Neural crest cell (in vitro differentiated cells): ENCODE measurements around the gene ANKRD63. TPM values are rescaled to one million over a fixed set of nuclear protein-coding genes. Genes with fewer than 3 reads are reported as not detected.

Experiments used
- DNase-seq: peaks from one replicate; pipeline ENCODE4 v3.0.0; 2021; ENCODE audit warnings: low read depth, mixed read lengths, low spot score
- H3K27ac Mint-ChIP-seq: one replicate; pipeline ENCODE4 v1.8.0; 2021; ENCODE audit warnings: mild to moderate bottlenecking, mixed read lengths; ENCODE audit not compliant: unreplicated experiment
- H3K27me3 Mint-ChIP-seq: 2 replicates; pipeline ENCODE4 v1.8.0; 2021; ENCODE audit warnings: low read depth, mild to moderate bottlenecking, mixed read lengths
- H3K36me3 Mint-ChIP-seq: 2 replicates; pipeline ENCODE4 v1.8.0; 2021; ENCODE audit warnings: low read depth, mild to moderate bottlenecking, mixed read lengths
- H3K4me1 Mint-ChIP-seq: 2 replicates; pipeline ENCODE4 v1.8.0; 2021; ENCODE audit warnings: mixed read lengths
- H3K4me3 Mint-ChIP-seq: one replicate; pipeline ENCODE4 v1.8.0; 2021; ENCODE audit warnings: mild to moderate bottlenecking, mixed read lengths
- H3K9me3 Mint-ChIP-seq: 2 replicates; pipeline ENCODE4 v1.8.0; 2021; ENCODE audit warnings: mixed read lengths
- CTCF ChIP-seq: fragments of 200-600 bp; sonication (generic); conservative IDR thresholded peaks from 2 replicates; pipeline ENCODE4 v1.5.0; 2021; ENCODE audit warnings: antibody characterized with exemption, mild to moderate bottlenecking
- total RNA-seq: library from RNA; stranded (reverse); gene quantifications from 2 replicates; pipeline ENCODE4 v1.2.1, GENCODE V29; 2021

ANKRD63 gene
- total RNA-seq, 1 donor from 2014 or later, result not detected

GRCh38 chr15:40329804-40330203, 46.9 kb upstream of the ANKRD63 start:
- no peak for TF ChIP-seq CTCF

GRCh38 chr15:40328751-40329150, 45.9 kb upstream of the ANKRD63 start:
- Mint-ChIP-seq H3K9me3 (no peaks in the 10 kb centered on the region), H3K27me3 (peaks cover 3% of the 10 kb centered on the region), H3K27ac (no peak overlapping the region), H3K4me3 (peak overlapping the region; percentile 17), H3K4me1 (peaks cover 58% of the 10 kb centered on the region), H3K36me3 (no peaks in the 10 kb centered on the region)
- DNase-seq, result no peak
- no peak for TF ChIP-seq CTCF

More at GRCh38 chr15:40329804-40330203, 46.9 kb upstream of the ANKRD63 start:
- Mint-ChIP-seq H3K4me3 (no peak overlapping the region), H3K4me1 (peaks cover 61% of the 10 kb centered on the region), H3K9me3 (no peaks in the 10 kb centered on the region), H3K27ac (no peak overlapping the region), H3K27me3 (peaks cover 3% of the 10 kb centered on the region), H3K36me3 (no peaks in the 10 kb centered on the region)
- DNase-seq, result no peak

DNA sequence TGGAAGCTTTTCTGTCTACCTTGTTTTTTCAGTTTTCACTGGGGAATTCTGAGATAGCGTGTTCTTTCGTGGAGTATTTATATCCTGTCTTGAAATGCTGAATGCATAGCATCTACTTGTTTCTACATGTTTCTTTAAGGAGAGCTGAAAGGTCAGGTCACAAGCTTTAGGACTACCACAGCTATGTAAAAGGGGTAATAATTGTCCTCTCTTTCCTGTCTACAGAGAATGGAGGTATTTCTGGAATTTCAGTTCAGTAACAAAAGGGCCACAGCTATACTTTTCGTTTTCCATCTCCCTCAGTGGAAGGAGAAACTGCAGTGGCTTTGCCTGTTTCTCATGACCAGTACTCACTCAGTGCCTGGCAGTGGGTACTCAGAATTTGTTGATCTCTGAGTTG, 45.3 kb upstream of the ANKRD63 start:
- Mint-ChIP-seq H3K36me3 (no peaks in the 10 kb centered on the region), H3K4me3 (peak overlapping the region; percentile 88), H3K27me3 (peaks cover 5% of the 10 kb centered on the region), H3K27ac (no peak overlapping the region), H3K9me3 (no peaks in the 10 kb centered on the region), H3K4me1 (peaks cover 59% of the 10 kb centered on the region)
- DNase-seq, result no peak
- no peak for TF ChIP-seq CTCF

DNA sequence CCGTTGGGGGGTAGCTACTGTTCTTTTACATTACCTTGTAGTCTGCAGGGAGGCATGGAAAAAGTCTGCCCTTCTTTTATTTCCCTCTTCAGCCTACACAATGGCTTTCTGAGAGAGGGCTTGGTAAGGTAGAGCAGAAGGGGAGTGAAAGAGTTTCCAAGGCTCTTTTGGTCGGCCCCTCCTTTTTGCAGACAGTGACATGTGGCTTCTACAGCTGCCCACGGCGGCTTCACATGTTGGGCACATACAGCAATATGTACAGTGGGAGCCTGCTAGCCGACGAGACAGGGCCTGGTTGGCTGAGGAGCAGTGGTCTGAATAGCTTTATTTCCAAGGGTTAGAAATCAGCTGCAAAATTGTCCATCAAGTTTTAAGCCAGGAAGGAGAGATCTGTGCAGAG, 44.6 kb upstream of the ANKRD63 start:
- H3K9me3 Mint-ChIP-seq, result no peaks in the 10 kb centered on the region
- no peaks in the 10 kb centered on the region for H3K36me3 Mint-ChIP-seq
- no peak for DNase-seq
- TF ChIP-seq CTCF, result no peak
- H3K4me3 Mint-ChIP-seq, result peak overlapping the region; percentile 88
- peaks cover 61% of the 10 kb centered on the region for H3K4me1 Mint-ChIP-seq
- peaks cover 10% of the 10 kb centered on the region for H3K27me3 Mint-ChIP-seq
- no peak overlapping the region for H3K27ac Mint-ChIP-seq

GRCh38 chr15:40325700-40326099, 42.8 kb upstream of the ANKRD63 start:
- Mint-ChIP-seq H3K4me1 (peaks cover 65% of the 10 kb centered on the region), H3K9me3 (no peaks in the 10 kb centered on the region), H3K27ac (no peak overlapping the region), H3K4me3 (peak overlapping the region; percentile 88), H3K36me3 (no peaks in the 10 kb centered on the region), H3K27me3 (peaks cover 22% of the 10 kb centered on the region)
- TF ChIP-seq CTCF, result no peak
- DNase-seq, result no peak

- Mint-ChIP-seq H3K4me1 (peaks cover 60% of the 10 kb centered on the region), H3K27me3 (peaks cover 23% of the 10 kb centered on the region), H3K9me3 (no peaks in the 10 kb centered on the region), H3K36me3 (no peaks in the 10 kb centered on the region), H3K27ac (no peak overlapping the region), H3K4me3 (peak overlapping the region; percentile 88)
- no peak for DNase-seq
- no peak for TF ChIP-seq CTCF
Observed at GRCh38 chr15:40325188-40325587, 42.3 kb upstream of the ANKRD63 start.
